RWPE2 (cell line): ENCODE data around the gene PRM1.

Experiments
- ATAC-seq: fragments of 200-7000 bp; cut with Tn5 transposase; 3 replicates; pipeline ENCODE4 v1.9.1; 2021; ENCODE audit warnings: low read depth
- DNase-seq: peaks from one replicate; pipeline ENCODE4 v3.0.0-alpha.2; 2020; ENCODE audit warnings: low spot score
- H3K27ac ChIP-seq: fragments of 450-650 bp; 2 replicates; pipeline ENCODE4 v1.5.1; 2017; ENCODE audit warnings: mild to moderate bottlenecking; ENCODE audit not compliant: poor library complexity, severe bottlenecking
- H3K27me3 ChIP-seq: fragments of 250-450 bp; sonication (Bioruptor Pico); 2 replicates; pipeline ENCODE4 v1.5.1; 2021; ENCODE audit warnings: mild to moderate bottlenecking, moderate library complexity; ENCODE audit not compliant: insufficient read depth, poor library complexity, severe bottlenecking
- H3K36me3 ChIP-seq: fragments of 250-450 bp; sonication (Bioruptor Pico); 2 replicates; pipeline ENCODE4 v1.5.1; 2020; ENCODE audit warnings: low read depth, mild to moderate bottlenecking, moderate library complexity
- H3K4me1 ChIP-seq: fragments of 250-450 bp; sonication (Bioruptor Pico); 2 replicates; pipeline ENCODE4 v1.5.1; 2021; ENCODE audit warnings: mild to moderate bottlenecking, moderate library complexity; ENCODE audit not compliant: insufficient read depth, poor library complexity, severe bottlenecking
- H3K4me3 ChIP-seq: fragments of 250-450 bp; sonication (Bioruptor Pico); 2 replicates; pipeline ENCODE4 v1.5.1; 2021; ENCODE audit warnings: mild to moderate bottlenecking, moderate library complexity; ENCODE audit not compliant: severe bottlenecking
- H3K9me3 ChIP-seq: fragments of 250-450 bp; sonication (Bioruptor Pico); 2 replicates; pipeline ENCODE4 v1.5.1; 2021; ENCODE audit warnings: mild to moderate bottlenecking, moderate library complexity; ENCODE audit not compliant: severe bottlenecking
- CTCF ChIP-seq: fragments of 450-650 bp; IDR thresholded peaks from one replicate; pipeline ENCODE4 v1.5.1; 2017; ENCODE audit warnings: mild to moderate bottlenecking, moderate library complexity; ENCODE audit not compliant: poor library complexity, severe bottlenecking

PRM1 gene

GRCh38 chr16:11309895-11310633 is 28.9 kb upstream of the PRM1 start:
- Histone ChIP-seq H3K4me3 (no peak overlapping the region), H3K27ac (no peak overlapping the region), H3K36me3 (no peaks in the 10 kb centered on the region), H3K9me3 (no peaks in the 10 kb centered on the region), H3K4me1 (peaks cover 14% of the 10 kb centered on the region), H3K27me3 (no peaks in the 10 kb centered on the region)
- DNase-seq (no peak), ATAC-seq (no peak)
- TF ChIP-seq CTCF = no peak

- no peak overlapping the region for H3K27ac ChIP-seq
- DNase-seq (no peak), ATAC-seq (no peak)
- H3K27me3 ChIP-seq = no peaks in the 10 kb centered on the region
- peaks cover 16% of the 10 kb centered on the region for H3K4me1 ChIP-seq
- no peak for TF ChIP-seq CTCF
- H3K4me3 ChIP-seq = no peak overlapping the region
- H3K9me3 ChIP-seq = no peaks in the 10 kb centered on the region
- H3K36me3 ChIP-seq = no peaks in the 10 kb centered on the region
Observed at GRCh38 chr16:11308493-11309283, 27.6 kb upstream of the PRM1 start.

GRCh38 chr16:11307639-11308492 is 26.7 kb upstream of the PRM1 start:
- no peaks in the 10 kb centered on the region for H3K36me3 ChIP-seq
- no peaks in the 10 kb centered on the region for H3K9me3 ChIP-seq
- no peak overlapping the region for H3K27ac ChIP-seq
- ATAC-seq = no peak
- no peak overlapping the region for H3K4me3 ChIP-seq
- TF ChIP-seq CTCF = no peak
- DNase-seq = no peak
- H3K4me1 ChIP-seq = peaks cover 15% of the 10 kb centered on the region
- H3K27me3 ChIP-seq = no peaks in the 10 kb centered on the region

GRCh38 chr16:11306997-11307638 is 26.0 kb upstream of the PRM1 start:
- no peak for DNase-seq
- peaks cover 9% of the 10 kb centered on the region for H3K4me1 ChIP-seq
- H3K27ac ChIP-seq = no peak overlapping the region
- no peaks in the 10 kb centered on the region for H3K27me3 ChIP-seq
- TF ChIP-seq CTCF = no peak
- H3K36me3 ChIP-seq = no peaks in the 10 kb centered on the region
- peak; percentile 34; the same call in 2 of the 3 replicates for ATAC-seq
- H3K4me3 ChIP-seq = no peak overlapping the region
- H3K9me3 ChIP-seq = no peaks in the 10 kb centered on the region
